Breast epithelium (tissue), 3 donors: Measurements from ENCODE around the gene IPO9.

Experiments
- POLR2A ChIP-seq: fragments of 450-650 bp; IDR thresholded peaks from one replicate; pipeline ENCODE4 v1.6.1; 2016; ENCODE audit warnings: antibody characterized with exemption, mild to moderate bottlenecking, moderate library complexity
- TF ChIP-seq, protein P1 (sequence below), 3 donors: fragments of 450-650 bp; IDR thresholded peaks; one replicate each; pipeline ENCODE4 v1.5.1; 2016 to 2017; ENCODE audit warnings: antibody characterized with exemption in 3 of 3, mild to moderate bottlenecking in 3 of 3, moderate library complexity in 3 of 3

GRCh38 chr1:201925981-201926645 is 97.2 kb downstream of the IPO9 start:
- TF ChIP-seq POLR2A: no peak
- TF ChIP-seq, protein P1, sequence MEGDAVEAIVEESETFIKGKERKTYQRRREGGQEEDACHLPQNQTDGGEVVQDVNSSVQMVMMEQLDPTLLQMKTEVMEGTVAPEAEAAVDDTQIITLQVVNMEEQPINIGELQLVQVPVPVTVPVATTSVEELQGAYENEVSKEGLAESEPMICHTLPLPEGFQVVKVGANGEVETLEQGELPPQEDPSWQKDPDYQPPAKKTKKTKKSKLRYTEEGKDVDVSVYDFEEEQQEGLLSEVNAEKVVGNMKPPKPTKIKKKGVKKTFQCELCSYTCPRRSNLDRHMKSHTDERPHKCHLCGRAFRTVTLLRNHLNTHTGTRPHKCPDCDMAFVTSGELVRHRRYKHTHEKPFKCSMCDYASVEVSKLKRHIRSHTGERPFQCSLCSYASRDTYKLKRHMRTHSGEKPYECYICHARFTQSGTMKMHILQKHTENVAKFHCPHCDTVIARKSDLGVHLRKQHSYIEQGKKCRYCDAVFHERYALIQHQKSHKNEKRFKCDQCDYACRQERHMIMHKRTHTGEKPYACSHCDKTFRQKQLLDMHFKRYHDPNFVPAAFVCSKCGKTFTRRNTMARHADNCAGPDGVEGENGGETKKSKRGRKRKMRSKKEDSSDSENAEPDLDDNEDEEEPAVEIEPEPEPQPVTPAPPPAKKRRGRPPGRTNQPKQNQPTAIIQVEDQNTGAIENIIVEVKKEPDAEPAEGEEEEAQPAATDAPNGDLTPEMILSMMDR (IDR thresholded peaks at IDR 0.05): no peak
